NCI-H526 treated with DMSO at 0.1 percent for 48 hours (cell line): Measurements from ENCODE around the gene TMEM74B.
A peak's percentile ranks its signal among the peaks of the same experiment; 100 is the strongest.
"Not testable (repeated sequence)": the region's sequence is repeated elsewhere in the genome, so short reads cannot be mapped to it uniquely, and the experiment has no call there.

Source experiments
- DNase-seq: peaks from one replicate; lab custom pipeline; 2025; lab: John Stamatoyannopoulos, UW

Gene TMEM74B

DNA sequence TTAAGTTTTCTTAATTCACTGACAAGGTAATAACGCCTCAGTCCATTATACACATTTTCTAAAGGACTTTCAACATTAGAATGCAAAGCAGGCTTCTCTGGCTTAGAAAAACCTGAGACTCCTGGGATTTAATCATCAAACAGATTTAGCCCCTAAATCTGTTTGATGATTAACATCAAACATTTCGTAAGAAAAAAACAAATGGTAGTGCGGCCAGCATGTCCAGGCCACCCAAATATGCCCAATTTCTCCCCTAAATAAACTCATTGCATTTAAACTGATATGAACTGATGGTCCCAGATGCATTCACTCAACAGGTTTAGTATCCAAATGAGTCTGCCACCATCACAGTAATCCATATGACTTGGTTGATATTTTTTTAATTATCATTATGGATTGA, 6.2 kb downstream of the TMEM74B start:
- no peak for DNase-seq

DNA sequence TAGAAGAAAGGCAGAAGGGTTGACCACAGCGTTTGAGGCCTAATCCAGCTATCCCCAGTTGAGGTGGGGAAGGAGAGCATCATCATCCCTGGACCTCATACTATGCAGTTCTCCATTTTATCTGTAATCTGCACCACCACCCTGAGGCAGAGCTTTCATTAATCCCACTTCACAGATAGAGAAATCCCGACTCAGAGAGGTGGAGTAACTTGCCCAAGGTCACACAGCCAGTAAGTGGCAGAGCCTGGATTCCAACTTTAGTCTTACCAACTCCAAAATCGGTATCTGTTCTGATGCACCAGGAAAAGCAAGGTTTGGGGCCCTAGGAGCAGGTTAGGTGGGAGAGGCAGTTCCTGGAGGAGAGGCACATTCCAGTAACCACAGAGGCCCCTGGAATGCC, 6.7 kb downstream of the TMEM74B start:
- DNase-seq = no peak

DNA sequence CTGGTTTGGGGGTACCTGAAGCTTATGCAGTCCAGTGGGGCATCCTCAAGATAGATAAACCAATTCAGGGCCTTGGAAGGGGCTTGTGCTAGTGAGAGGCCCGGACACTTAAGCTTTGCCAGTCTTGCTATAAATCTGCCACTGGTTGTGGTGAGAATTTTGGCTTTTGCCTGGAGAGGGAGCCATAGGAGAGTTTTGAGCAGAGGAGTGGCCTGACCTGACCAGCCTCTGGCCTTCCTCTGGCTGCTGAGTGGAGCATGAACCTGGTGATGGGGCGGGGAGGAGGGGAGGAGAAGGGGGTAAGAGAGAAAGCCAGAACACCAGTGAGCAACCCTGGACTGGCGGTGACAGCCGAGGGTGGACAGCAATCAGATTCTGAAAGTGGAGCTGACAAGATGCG, 7.1 kb downstream of the TMEM74B start:
- no peak for DNase-seq

DNA sequence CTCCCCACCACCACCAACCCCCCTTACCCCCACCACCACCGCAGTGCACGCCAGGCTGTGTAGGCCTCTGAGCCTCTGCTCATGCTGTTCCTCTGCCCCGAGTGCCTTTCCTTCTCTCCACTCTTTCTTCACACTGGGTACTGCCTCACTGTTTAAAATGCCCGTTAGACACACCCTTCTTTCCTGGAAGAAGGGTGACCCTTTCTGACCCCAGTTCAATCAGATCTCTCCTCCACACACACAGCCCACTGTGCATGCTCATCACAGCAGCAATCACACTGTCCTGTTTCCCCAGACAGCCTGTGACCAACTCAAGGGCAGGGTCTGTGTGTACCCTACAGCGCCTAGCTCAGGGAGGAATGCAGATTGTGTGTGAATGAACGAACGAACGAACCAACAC, 10.0 kb downstream of the TMEM74B start:
- DNase-seq = no peak

DNA sequence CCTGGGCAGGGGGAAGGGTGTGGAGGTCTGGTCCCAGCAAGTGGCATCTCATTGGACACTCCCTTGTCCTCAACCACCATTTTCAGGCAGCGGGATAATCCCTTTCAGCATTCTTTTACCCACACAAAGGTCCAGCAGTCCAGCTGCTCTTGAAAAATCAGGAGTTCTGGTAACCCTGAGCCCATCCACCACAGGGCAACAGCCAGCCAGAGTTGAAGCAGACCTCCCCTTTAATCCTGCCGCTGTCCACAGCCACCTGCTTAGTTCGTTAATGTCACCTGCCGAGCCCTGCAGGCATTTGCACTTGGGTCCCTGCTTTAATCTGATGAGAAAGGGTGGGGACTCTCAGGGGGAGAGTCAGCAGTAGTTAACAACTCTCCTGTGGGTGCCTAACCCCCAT, 11.1 kb downstream of the TMEM74B start:
- peak; percentile 22 for DNase-seq

DNA sequence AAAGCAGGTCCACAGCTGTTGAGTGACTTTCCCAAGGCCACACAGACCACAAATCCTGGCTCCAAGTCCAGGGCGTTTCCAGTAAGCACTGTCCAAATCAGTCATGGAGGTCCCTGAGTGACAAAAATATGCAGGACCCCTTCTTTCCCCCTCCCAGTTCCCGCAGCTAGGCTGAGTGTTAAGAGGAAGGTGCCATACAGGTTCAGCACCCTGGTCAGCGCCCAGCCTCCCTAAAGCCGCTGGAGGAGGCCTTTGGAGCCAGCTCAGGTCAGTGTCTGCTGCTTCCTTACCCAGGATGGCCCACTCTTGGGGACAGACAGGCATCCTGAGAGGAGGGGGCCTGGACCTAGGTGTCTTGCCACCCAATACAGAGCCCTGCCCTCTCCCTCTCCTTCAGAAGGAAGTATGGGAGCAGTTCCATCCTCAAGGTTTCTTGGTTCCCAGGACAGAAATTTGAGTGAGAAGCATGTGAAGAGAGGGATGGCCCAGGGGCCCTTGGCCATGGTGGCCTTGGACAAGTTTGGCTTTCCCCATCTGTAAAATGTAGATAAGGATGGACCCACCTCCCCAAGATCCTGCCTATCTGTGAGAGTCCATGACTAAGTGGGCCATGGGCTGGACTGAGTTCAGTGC, 13.2 kb downstream of the TMEM74B start:
- no peak for DNase-seq

DNA sequence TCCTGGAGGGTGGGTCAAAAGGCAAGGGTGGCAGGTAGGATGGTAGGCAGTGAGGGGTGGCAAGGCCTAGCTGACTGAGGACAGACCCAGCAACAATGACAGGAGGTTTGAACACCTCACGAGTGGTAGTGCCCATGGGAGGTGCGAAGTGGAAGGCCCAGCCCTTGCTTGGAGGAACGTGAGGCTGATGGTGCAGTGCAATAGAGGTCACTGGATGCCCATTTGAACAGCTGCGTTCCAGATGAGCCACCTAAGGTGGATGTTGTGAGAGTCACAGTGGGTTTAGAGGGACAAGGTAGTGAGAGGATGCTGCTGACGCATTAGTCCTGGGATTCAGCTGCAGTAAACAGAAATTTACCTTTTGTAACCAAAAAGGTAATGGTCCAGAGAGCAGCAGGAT, 15.6 kb downstream of the TMEM74B start:
- no peak for DNase-seq

DNA sequence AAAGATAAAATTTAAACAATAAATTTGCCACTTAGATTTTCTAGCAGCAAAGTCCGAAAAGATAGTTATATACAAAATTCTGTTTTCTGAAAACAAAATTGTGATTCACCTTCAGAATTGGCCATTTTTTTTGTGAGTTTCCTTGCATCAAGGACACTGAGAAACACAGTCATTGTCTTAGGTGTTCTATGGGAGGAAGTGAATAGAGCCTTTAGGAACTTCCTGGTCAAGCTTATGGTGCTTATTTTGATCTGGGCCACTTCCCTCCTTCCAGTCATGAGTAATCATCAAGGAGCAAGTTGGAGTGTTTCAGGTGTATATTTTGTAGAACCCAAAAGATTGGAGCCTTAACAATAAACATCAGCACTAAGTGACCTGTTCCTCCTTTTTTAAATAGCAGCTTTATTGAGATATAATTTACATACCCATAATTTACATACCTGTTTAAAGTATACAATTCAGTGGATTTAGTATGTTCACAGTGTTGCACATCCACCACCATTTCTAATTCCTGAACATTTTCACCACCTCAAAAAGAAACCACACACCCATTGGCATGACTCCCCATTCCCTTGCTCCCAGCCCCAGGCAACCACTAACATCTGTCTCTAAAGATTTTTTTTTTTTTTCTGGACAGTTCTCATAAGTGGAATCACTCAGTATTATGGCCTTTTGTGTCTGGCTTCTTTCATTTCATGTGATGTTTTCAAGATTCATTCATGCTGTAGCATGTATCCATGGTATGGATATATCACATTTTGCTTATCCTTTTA, 17.6 kb downstream of the TMEM74B start:
- DNase-seq = no peak

DNA sequence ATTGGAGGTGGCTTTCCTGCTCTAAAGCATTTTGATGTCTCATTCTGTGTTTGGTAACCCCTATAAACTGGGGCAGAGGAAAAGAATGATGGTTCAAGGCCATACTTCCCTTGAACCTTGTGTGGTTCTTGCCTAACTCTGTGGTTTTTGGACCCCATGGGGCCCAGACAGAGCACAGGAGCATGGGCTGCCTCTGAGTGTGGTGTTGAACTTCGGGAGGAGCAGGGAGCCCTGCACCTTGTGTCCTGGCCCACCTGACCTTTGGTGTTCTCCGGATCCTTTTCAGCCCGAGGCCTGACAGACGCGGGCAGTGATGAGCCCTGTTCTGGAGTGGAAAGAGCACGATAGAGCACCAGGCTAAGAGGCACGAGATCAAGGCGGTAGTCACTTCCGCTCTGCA, 18.8 kb downstream of the TMEM74B start:
- no peak for DNase-seq

DNA sequence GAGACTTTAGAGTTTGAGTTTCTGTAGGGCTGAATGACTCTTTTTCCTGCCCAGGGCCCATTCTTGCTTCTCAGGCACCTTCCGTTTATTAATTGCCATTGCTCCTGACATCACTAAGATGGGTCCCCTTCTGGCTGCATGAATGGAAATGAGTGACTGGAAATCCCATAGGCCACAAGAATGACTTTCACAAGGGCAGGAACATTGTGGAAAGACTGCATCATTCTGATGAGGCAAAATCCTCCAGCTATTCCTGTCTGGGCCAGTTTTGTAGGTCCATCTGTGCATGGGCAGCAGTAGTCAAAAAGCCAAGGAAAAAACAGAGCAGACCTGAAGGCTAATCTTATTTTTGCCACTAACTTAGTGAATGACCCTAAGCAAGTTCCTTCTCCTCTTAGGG, 19.3 kb downstream of the TMEM74B start:
- no peak for DNase-seq

DNA sequence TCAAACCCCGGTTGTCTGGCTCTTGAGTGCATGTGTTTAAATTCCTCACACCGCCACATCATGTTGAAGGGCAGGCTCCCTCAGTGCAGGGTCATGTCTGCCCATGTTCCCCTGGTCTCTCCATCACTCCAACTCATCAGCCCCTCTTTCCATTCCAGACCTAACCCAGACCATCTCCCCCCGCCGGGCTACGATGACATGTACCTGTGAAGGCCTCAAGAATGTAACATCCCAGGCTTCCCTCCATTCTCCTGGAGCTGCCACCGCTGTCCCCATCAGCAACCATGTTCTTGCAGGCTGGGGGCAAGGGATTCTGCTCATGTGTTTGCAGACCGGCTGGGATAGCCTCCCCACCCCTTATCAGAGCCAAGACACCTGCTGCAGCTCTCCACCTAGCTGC, 19.9 kb downstream of the TMEM74B start:
- no peak for DNase-seq

DNA sequence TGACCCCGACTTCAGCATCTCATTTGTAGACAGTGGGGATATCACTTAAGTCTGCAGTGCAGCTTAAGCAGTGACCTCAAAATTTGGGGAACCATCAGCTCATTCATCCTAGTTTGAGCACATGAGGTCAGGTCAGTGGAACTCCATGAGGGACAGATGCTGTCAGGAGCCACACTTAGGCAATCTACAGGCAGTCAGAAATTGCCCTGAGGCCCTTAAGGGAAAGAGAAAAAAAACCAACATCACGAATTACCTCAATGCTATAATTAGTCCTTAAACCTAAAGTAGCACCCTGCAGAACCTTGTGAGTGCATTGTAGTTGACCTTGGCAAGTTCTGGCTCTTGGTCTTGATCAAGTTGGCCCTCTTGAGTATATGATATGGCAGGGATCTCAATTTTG, 21.1 kb downstream of the TMEM74B start:
- no peak for DNase-seq

DNA sequence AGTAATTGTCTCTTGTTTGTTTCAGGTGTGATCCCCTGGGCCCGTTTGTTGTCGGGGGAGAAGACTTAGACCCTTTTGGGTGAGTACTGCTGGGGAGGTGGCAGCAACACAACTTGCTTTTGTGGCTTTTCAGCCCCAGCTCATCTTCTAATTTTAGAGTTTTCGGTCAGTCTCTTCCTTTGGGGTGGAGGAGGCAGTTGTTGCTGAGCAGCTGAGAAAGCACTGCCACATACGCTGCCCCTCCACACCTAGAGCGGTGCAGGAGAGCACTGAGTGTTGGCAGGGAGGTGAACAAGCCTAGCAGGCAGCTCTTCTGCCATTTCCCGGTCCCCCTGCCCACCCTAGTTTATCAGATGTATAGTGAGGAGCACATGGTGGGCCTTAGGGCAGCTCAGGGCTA, 21.7 kb downstream of the TMEM74B start:
- no peak for DNase-seq

DNA sequence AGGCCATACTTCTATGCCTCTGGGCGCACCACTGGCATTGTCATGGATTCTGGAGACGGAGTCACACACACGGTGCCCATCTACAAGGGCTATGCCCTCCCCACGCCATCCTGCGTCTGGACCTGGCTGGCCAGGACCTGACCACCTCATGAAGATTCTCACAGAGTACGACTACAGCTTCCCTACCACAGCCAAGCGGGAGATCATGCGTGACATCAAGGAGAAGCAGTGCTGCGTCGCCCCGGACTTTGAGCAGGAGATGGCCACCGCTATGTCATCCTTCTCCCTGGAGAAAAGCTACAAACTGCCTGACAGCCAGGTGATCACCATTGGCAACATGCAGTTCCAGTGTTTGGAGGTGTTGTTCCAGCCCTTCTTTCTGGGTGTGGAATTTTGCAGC, 23.8 kb downstream of the TMEM74B start:
- DNase-seq = no peak

DNA sequence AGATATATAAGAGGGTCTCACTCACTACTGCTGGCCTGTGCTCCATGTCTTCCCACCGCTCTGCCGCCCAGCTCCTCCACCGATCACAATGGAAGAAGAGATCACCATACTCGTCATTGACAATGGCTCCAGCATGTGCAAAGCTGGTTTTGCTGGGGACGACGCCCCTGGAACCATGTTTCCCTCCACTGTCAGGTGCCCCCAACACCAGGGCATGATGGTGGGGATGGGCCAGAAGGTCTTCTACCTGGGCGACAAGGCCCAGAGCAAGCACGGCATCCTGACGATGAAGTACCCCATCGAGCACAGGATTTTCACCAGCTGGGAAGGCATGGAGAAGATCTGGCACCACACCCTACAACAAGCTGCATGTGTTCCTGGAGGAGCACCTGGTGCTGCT, 24.3 kb downstream of the TMEM74B start:
- DNase-seq = no peak

DNA sequence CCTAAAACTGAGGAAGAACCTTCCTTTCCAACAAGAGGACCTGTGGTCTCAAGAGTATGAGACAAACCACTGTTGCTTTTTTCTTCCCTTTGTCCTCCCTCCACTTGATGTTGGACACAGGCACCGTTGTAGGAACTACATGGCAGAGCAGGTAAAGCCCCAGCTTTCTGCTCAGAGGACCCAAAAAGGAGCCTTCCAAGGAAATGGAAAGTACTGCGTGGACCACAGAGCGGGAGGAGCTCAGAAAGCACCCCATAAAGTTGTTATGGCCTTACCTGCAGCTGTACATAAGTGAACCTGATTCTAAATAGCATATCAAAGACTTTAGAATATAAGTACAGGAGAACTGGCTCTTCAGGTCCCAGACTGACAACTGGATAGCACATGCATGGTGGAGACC, 29.4 kb downstream of the TMEM74B start:
- DNase-seq = no peak

DNA sequence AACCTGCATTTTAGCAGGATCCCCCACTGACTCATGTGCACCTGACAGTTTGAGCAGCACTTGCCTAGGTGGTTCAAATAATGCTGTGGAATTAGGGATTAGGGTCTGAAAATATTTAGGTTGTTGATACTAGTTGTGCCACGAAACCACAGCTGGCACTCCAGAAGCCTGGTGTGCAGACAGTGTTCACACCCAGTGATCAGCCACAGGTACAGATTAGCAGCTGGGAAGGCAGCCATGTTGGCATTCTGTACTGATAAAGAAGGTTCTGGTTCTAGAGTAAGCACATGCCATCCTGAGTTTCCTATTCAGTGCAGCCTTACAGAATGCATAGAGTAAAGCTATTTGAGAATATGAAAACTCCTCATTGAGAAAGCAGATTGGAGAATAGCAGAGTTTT, 30.1 kb downstream of the TMEM74B start:
- no peak for DNase-seq

DNA sequence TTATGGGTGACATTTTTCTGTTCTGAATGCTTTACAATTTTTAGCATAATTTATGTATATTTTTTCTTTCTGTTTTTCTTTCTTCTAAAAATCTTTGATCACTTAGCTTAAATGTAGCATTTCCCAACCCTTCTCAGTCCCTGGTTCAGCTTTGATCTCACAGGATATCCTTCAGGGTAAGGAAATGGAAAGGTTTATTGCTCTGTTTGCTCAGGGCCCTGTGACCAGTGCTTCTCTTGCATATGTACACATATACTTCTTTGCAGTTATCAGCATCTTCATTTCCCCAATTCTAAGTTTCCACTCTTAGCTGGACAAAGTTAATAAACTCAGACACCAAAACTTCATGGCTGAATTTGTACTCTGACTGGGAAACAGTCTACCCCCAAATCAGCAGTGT, 30.6 kb downstream of the TMEM74B start:
- no peak for DNase-seq

DNA sequence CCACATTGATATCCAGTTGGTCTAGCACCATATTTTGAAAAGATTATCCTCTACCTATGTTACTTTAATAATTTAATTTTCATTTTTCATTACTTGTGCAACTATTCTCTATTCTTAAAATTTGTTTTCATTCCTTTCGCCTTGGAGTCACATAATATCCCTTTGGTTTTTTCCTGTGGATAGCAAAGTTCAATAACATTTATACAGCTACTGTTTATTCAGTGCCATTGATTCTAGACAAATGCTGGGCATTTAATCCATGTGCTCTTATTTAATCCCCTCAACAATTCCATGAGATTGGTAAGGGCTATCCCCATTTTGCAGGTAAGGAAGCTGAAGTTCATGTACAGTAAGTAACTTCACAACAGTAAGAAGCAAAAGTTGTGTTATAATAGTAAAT, 33.8 kb downstream of the TMEM74B start:
- DNase-seq = no peak

DNA sequence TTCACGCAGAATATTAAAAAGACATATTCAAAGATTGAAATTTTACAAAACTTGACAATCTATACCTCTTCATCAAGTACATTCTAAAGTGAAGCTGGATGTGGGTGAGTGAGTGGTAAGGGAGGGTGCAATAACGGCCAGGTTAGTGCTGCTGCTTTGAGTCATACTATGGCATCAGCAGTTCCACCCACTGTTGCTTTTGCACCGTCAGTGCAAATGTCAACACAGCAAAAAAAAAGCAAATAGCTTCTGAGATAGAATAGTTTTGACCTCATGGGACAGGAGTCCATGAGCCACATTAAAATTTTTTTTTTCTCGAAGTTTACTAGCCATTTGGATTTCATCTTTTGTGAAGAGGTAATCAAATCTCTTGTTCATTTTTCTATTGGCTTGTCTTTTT, 34.6 kb downstream of the TMEM74B start:
- no peak for DNase-seq

DNA sequence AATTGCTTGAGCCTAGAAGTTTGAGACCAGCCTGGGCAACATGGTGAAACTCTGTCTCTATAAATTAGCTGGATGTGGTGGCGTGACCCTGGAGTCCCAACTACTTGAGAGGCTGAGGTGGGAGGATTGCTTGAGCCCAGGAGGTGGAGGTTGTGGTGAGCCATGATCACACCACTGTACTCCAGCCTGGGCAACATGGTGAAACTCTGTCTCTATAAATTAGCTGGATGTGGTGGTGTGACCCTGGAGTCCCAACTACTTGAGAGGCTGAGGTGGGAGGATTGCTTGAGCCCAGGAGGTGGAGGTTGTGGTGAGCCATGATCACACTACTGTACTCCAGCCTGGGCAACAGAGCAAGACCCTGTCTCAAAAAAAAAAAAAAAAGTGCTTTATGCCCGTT, 35.0 kb downstream of the TMEM74B start:
- not testable (repeated sequence) for DNase-seq

DNA sequence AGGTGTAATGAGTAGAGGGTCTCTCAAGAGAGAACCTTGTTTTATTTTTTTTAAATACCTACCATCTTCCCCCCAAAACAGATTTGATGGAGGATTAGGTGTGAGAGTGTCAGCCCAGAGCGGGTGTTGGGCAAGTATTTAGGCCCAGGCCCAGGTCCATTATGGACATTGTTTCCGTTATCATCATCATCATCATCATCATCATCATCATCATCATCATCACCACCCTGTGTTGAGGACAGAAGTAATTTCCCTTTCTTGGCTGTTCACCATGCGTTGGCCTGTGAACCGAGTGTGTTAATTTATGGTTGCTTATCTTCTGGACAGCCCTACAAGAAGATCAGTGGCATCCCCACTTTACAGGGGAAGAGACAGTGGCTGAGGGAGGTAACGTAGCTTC, 37.8 kb downstream of the TMEM74B start:
- DNase-seq = no peak

DNA sequence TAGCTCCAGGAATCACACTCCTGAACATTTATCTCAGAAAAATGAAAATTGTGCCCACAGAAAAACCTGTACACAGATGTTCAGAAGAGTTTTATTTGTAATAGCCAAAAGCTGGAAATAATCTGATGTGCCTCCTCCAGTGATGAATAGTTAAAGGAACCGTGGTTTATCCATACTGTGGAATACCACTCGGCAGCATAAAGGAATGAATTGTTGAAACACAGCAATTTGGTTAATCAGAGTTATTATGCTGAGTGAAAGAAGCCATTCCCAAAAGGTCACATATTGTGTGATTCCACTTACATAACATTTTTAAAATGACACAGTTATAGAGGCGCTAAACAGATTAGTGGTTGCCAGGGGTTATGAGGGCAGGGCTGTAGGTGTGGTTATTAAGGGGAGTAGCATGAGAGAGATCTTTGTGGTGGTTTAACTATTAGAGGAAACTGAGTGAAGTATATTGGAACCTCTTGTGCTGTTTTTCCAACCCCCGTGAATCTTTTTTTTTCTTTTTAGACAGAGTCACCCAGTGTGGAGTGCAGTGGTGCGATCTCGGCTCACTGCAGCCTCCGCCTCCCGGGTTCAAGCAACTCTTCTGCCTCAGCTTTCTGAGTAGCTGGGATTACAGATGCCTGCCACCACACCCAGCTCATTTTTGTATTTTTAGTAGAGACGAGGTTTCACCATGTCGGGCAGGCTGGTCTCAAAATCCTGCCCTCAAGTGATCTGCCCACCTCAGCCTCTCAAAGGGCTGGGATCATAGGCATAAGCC, 40.2 kb downstream of the TMEM74B start:
- no peak for DNase-seq
